ENCODE results near the gene SLC26A11. TPM values are rescaled to one million over a fixed set of nuclear protein-coding genes. Genes with fewer than 3 reads are reported as not detected.
A peak's percentile ranks its signal among the peaks of the same experiment; 100 is the strongest.

The SLC26A11 gene
- polyA plus RNA-seq, 1 donor (not counting 4 experiments of a cell fraction or from before 2014, with no cell fraction given), result 2.2 TPM

DNA sequence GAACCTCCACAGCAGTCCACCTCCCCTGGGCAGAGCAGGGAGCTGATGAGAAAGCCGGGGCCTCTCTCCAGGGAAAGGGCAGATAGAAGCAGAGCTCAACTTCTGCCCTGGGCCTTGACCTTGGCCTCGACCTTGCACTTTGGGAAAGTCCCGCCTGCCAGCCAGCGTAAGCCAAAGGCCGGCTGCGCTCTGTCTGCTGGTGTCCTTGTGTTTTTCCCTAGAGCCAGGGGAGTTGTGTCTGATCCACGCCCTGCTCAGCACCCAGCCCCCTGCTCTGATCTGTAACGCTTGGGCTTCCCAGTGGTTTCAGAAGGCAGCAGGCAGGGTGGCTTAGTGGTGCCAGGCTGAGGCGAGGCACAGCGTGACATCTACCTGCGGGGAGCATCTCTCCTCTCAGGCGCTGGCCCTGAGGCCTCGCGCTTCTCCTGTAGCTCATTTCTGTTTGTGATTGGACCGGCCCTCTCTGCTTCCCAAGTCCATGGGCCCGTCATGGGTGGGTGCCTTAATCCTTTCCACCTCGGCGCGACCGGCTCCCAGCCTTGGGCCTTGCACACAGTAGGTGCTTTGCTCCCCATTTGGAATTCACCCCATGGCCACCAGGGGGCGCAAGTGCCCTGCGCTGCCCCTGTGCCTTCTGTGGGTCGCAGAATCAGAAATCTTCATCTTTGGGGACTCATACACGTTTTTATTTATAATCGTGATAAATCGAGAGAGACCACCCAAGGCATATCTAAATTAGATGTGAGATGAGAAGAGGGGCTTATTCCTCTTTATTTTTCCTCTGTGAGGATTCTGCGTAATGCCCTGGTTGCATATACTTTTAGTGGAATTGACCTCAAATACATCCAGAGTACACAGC is 24.3 kb upstream of the SLC26A11 start:
- peaks cover 14% of the 10 kb centered on the region for H3K4me1 ChIP-seq (ENCODE audit: control insufficient read depth, extremely low read depth, insufficient read depth, low read length)
- H3K36me3 ChIP-seq (ENCODE audit: control insufficient read depth in 2 of 2, extremely low read depth in 1 of 2, insufficient read depth in 2 of 2, low read length in 2 of 2), result no peaks in the 10 kb centered on the region
- dilution Hi-C loops (cut with MboI; ENCODE audit: extremely low pct_ligation_motif_present, low sequenced_read_pairs), result no loop called here
- no peak overlapping the region for H3K4me2 ChIP-seq (ENCODE audit: control insufficient read depth, extremely low read depth, insufficient read depth, low read depth, low read length)
- no peak overlapping the region for H3K4me3 ChIP-seq (ENCODE audit: control insufficient read depth in 2 of 3, extremely low read depth in 1 of 3, insufficient read depth in 2 of 3, low read depth in 1 of 3, low read length in 3 of 3)
- no peaks in the 10 kb centered on the region for H4K20me1 ChIP-seq (ENCODE audit: control insufficient read depth, extremely low read depth, insufficient read depth, low read length)
- no peaks in the 10 kb centered on the region for H3K79me2 ChIP-seq (ENCODE audit: control insufficient read depth, insufficient read depth, low read length)
- no peak overlapping the region for H3K9ac ChIP-seq (ENCODE audit: control insufficient read depth, extremely low read depth, insufficient read depth, low read length)
- H3K27me3 ChIP-seq (ENCODE audit: control insufficient read depth, extremely low read depth, insufficient read depth, low read length), result peaks cover 5% of the 10 kb centered on the region
- H2AFZ ChIP-seq (ENCODE audit: control insufficient read depth, low read length), result no peak overlapping the region
- no peaks in the 10 kb centered on the region for H3K9me3 ChIP-seq (ENCODE audit: control insufficient read depth, low read depth, low read length)
- DNase-seq (ENCODE audit: low read depth, low spot score), result no peak
- no peaks in the 10 kb centered on the region for H3K9me1 ChIP-seq (ENCODE audit: control insufficient read depth, extremely low read depth, insufficient read depth, low read length)
- no peak overlapping the region for H3K27ac ChIP-seq (ENCODE audit: control insufficient read depth, insufficient read depth, low read length)
- TF ChIP-seq, protein P1, sequence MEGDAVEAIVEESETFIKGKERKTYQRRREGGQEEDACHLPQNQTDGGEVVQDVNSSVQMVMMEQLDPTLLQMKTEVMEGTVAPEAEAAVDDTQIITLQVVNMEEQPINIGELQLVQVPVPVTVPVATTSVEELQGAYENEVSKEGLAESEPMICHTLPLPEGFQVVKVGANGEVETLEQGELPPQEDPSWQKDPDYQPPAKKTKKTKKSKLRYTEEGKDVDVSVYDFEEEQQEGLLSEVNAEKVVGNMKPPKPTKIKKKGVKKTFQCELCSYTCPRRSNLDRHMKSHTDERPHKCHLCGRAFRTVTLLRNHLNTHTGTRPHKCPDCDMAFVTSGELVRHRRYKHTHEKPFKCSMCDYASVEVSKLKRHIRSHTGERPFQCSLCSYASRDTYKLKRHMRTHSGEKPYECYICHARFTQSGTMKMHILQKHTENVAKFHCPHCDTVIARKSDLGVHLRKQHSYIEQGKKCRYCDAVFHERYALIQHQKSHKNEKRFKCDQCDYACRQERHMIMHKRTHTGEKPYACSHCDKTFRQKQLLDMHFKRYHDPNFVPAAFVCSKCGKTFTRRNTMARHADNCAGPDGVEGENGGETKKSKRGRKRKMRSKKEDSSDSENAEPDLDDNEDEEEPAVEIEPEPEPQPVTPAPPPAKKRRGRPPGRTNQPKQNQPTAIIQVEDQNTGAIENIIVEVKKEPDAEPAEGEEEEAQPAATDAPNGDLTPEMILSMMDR (optimal IDR thresholded peaks at IDR 0.05 in 1 of 3, IDR thresholded peaks at IDR 0.05 in 1 of 3, conservative IDR thresholded peaks at IDR 0.05 in 1 of 3; ENCODE audit: extremely low read depth in 1 of 3, insufficient read depth in 2 of 3, low read length in 3 of 3), result peak; percentile 61 to 67 (median 63)
- TF ChIP-seq EZH2 (IDR thresholded peaks at IDR 0.05; ENCODE audit: low read length), result no peak
- FAIRE-seq, result no peak

DNA sequence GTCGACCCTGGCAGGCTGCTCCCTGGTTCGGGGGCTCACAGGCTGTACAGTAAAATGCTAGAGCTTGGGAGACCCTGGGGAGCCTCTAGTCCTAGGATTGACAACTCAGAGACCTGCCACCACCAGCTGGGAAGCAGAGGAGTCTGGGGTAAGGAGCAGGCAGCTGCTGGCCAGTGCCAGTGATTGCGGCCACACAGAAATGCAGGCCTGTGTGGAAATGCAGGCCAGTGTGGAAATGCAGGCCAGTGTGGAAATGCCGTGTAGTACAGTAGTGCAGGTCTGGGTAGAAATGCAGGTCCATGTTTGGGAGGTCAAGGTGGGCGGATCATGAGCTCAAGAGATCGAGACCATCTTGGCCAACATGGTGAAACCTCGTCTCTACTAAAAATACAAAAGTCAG is 23.6 kb upstream of the SLC26A11 start:
- no peak for DNase-seq (ENCODE audit: low read depth, low spot score)
- Histone ChIP-seq H3K9me3 (ENCODE audit: control insufficient read depth, low read depth, low read length) (no peaks in the 10 kb centered on the region), H3K9me1 (ENCODE audit: control insufficient read depth, extremely low read depth, insufficient read depth, low read length) (no peaks in the 10 kb centered on the region), H3K27me3 (ENCODE audit: control insufficient read depth, extremely low read depth, insufficient read depth, low read length) (no peaks in the 10 kb centered on the region), H3K27ac (ENCODE audit: control insufficient read depth, insufficient read depth, low read length) (no peak overlapping the region), H3K79me2 (ENCODE audit: control insufficient read depth, insufficient read depth, low read length) (no peaks in the 10 kb centered on the region), H3K4me1 (ENCODE audit: control insufficient read depth, extremely low read depth, insufficient read depth, low read length) (peaks cover 8% of the 10 kb centered on the region), H4K20me1 (ENCODE audit: control insufficient read depth, extremely low read depth, insufficient read depth, low read length) (no peaks in the 10 kb centered on the region), H3K9ac (ENCODE audit: control insufficient read depth, extremely low read depth, insufficient read depth, low read length) (no peak overlapping the region), H3K4me3 (ENCODE audit: control insufficient read depth in 2 of 3, extremely low read depth in 1 of 3, insufficient read depth in 2 of 3, low read depth in 1 of 3, low read length in 3 of 3) (no peak overlapping the region), H3K36me3 (ENCODE audit: control insufficient read depth in 2 of 2, extremely low read depth in 1 of 2, insufficient read depth in 2 of 2, low read length in 2 of 2) (no peaks in the 10 kb centered on the region), H3K4me2 (ENCODE audit: control insufficient read depth, extremely low read depth, insufficient read depth, low read depth, low read length) (no peak overlapping the region), H2AFZ (ENCODE audit: control insufficient read depth, low read length) (no peak overlapping the region)
- no peak for TF ChIP-seq EZH2 (IDR thresholded peaks at IDR 0.05; ENCODE audit: low read length)
- TF ChIP-seq, protein P1 (optimal IDR thresholded peaks at IDR 0.05 in 1 of 3, IDR thresholded peaks at IDR 0.05 in 1 of 3, conservative IDR thresholded peaks at IDR 0.05 in 1 of 3; ENCODE audit: extremely low read depth in 1 of 3, insufficient read depth in 2 of 3, low read length in 3 of 3), result no peak
- dilution Hi-C loops (cut with MboI; ENCODE audit: extremely low pct_ligation_motif_present, low sequenced_read_pairs), result no loop called here
- no peak for FAIRE-seq
